IgD-negative memory B cell (primary cell): ENCODE results near the gene FBXL16. TPM values are rescaled to one million over a fixed set of nuclear protein-coding genes. Genes with fewer than 3 reads are reported as not detected.

Source experiments
- H3K27ac Mint-ChIP-seq, 3 donors: one replicate each; pipeline ENCODE4 v1.8.0; 2020 to 2022; ENCODE audit warnings: mild to moderate bottlenecking in 3 of 3, mixed read lengths in 3 of 3, moderate library complexity in 1 of 3
- H3K27me3 Mint-ChIP-seq: one replicate; pipeline ENCODE4 v1.8.0; 2021; ENCODE audit warnings: mixed read lengths
- H3K36me3 Mint-ChIP-seq: one replicate; pipeline ENCODE4 v1.8.0; 2020; ENCODE audit warnings: mild to moderate bottlenecking, mixed read lengths
- H3K4me1 Mint-ChIP-seq, 3 donors: one replicate each; pipeline ENCODE4 v1.8.0; 2020 to 2022; ENCODE audit warnings: mixed read lengths in 3 of 3, mild to moderate bottlenecking in 1 of 3
- H3K4me3 Mint-ChIP-seq, 4 donors: one replicate each; pipeline ENCODE4 v1.8.0; 2020 to 2022; ENCODE audit warnings: mild to moderate bottlenecking in 4 of 4, mixed read lengths in 4 of 4, moderate library complexity in 3 of 4
- H3K9me3 Mint-ChIP-seq, 3 donors: one replicate each; pipeline ENCODE4 v1.8.0; 2020 to 2021; ENCODE audit warnings: mixed read lengths in 3 of 3, mild to moderate bottlenecking in 1 of 3
- polyA plus RNA-seq: library from polyadenylated mRNA; unstranded; fragments of 300-500 nt; fragmentation: Illumina TruSeq; gene quantifications from one replicate; pipeline ENCODE4 v1.2.3, GENCODE V29; 2021

Gene FBXL16
- polyA plus RNA-seq, 1 donor from 2014 or later: 4.4 TPM

DNA sequence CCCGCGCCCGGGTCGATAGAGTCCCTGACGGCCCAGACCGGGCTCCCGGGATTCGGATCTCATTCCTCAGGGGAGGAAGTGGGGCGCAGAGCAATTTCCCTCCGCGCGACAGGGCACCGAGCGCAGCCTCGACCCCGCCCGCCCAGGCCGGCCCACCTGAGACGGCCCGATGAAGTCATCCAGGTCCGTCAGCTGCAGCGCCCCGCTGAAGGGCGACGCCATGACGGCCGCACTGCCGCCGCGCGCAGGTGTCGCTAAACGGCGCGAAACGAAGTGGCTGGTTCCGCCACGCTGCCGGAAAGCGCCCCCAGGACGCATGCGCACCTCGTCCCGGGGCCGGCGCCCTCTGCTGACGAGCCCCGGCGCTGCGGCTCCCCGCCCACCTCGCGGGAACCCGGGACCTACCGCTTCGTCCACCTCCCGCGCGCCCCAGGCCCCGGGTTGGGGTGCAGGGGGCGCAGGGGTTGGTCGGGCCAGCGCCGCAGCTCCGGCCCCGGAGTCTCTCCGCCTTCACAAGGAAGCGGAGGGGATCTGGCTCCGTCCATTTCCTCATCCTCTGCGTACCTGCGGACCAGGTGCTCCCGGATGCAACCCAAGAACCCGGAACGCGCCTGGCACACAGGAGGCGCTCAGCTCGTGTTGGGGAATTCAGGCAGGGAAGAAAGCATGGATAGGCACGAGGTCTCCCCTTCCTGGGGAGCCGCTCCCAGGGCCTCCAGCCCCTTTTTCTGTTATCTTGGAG, 35.3 kb upstream of the FBXL16 start, which contains the start of gene CIAO3:
TSS of gene CIAO3 (minus strand) at position 234 of the 742 bp plus-strand sequence. CDS start at position 222, 12 bp downstream.
- Mint-ChIP-seq H3K36me3 (peaks cover 4% of the 10 kb centered on the region), H3K9me3 (no peaks in the 10 kb centered on the region), H3K4me1 (peaks cover 9 to 16% (median 10%) of the 10 kb centered on the region in 3 donors), H3K27ac (peak within 1 kb of the TSS; percentile 57 to 89 (median 82)), H3K27me3 (no peaks in the 10 kb centered on the region), H3K4me3 (peak within 1 kb of the TSS; percentile 87 to 98 (median 89))

GRCh38 chr16:740459-740763, 34.8 kb upstream of the FBXL16 start:
- Mint-ChIP-seq H3K27ac (peak overlapping the region in 2 of 3 donors; percentile 82 to 89), H3K36me3 (peaks cover 4% of the 10 kb centered on the region), H3K4me1 (peaks cover 9 to 17% (median 10%) of the 10 kb centered on the region in 3 donors), H3K9me3 (no peaks in the 10 kb centered on the region), H3K4me3 (peak overlapping the region; percentile 87 to 98 (median 89)), H3K27me3 (no peaks in the 10 kb centered on the region)

DNA sequence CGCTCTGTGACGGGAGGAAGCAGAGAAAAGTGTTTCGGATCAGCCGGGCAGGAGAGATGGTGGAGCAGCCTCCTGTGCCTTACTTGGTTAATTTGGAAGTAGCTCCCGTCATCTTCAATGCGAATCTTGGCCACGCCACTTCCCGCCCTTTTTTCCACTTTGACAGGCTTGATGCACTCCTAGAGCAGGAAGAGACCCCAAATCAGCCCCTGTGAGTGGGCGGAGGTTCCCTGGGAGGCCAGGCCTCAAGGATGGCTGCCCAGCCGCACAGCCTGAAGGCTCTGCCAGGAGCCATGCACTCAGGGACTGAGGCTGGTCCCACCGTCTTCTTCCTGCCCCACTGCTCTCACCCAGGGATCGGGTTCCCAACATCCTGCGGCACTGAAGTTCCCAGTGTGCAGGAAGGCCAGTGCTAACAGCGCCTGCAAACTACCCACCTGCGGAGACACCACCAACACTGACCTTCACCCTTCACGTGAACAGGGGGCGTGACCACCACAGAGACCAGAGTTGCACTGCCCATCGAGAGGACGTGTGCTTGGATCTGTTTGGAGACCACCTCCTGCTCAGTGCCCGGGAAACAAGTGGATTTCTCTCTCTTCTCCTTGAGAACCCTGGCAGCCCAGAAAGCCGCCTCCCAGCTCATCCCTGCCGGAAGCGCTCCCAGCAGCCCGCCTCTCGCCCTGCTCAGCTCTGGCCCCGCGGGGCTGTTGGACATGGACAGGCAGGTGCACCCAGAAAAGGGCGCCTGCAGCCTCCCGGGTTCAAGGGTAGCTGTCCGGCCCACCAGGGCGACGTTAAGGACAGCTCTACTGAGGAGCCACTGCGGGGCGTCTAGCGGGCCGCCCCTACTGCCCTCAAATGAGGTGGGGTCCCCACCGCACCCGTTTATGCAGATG, 34.2 kb upstream of the FBXL16 start:
- Mint-ChIP-seq H3K36me3 (peaks cover 4% of the 10 kb centered on the region), H3K27me3 (no peaks in the 10 kb centered on the region), H3K4me1 (peaks cover 9 to 17% (median 10%) of the 10 kb centered on the region in 3 donors), H3K9me3 (no peaks in the 10 kb centered on the region), H3K4me3 (peak overlapping the region; percentile 87 to 98 (median 91)), H3K27ac (peak overlapping the region in 2 of 3 donors; percentile 70 to 76)

GRCh38 chr16:736936-737481, 31.4 kb upstream of the FBXL16 start:
- Mint-ChIP-seq H3K27ac (peak overlapping the region in 2 of 3 donors; percentile 96 to 99), H3K27me3 (no peaks in the 10 kb centered on the region), H3K4me3 (peak overlapping the region in 3 of 4 donors; percentile 87 to 98 (median 91)), H3K36me3 (peaks cover 4% of the 10 kb centered on the region), H3K4me1 (peaks cover 9 to 17% (median 10%) of the 10 kb centered on the region in 3 donors), H3K9me3 (no peaks in the 10 kb centered on the region)

DNA sequence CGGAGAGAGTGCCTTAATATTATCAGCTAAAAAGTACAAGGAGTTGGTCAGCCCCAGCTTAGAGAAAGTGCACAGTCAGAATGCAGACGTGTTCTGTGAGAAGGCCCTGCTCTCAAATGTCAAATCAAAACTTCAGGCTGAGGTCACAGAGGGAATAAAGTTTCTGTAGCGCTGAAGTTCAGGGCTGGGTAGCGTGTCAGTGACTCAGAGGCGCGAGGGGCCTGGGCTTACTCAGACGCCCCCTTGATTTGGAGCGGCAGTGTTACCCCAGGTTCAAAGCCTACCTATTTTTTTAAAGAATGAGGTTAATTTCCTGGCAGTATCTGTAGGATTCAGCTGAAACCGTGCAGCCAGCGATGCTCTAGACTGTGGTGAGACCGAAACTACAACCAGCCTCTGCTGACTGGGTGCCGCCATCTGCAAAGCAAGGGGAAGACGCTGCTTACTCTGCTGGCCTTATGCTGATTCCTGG, 30.4 kb upstream of the FBXL16 start:
- Mint-ChIP-seq H3K4me1 (peaks cover 9 to 17% (median 10%) of the 10 kb centered on the region in 3 donors), H3K27me3 (no peaks in the 10 kb centered on the region), H3K4me3 (peak overlapping the region in 2 of 4 donors; percentile 37 to 68), H3K9me3 (no peaks in the 10 kb centered on the region), H3K36me3 (peaks cover 4% of the 10 kb centered on the region), H3K27ac (peak overlapping the region; percentile 55 to 99 (median 63))

GRCh38 chr16:734981-735881, 29.6 kb upstream of the FBXL16 start:
- peak overlapping the region in 2 of 3 donors; percentile 55 to 99 for H3K27ac Mint-ChIP-seq
- H3K9me3 Mint-ChIP-seq: no peaks in the 10 kb centered on the region
- H3K4me3 Mint-ChIP-seq: peak overlapping the region in 3 of 4 donors; percentile 41 to 68 (median 54)
- H3K27me3 Mint-ChIP-seq: no peaks in the 10 kb centered on the region
- peaks cover 4% of the 10 kb centered on the region for H3K36me3 Mint-ChIP-seq
- H3K4me1 Mint-ChIP-seq: peaks cover 9 to 17% (median 10%) of the 10 kb centered on the region in 3 donors

- Mint-ChIP-seq H3K27me3 (no peaks in the 10 kb centered on the region), H3K36me3 (peaks cover 4% of the 10 kb centered on the region), H3K9me3 (no peaks in the 10 kb centered on the region), H3K4me1 (peaks cover 9 to 15% (median 10%) of the 10 kb centered on the region in 3 donors), H3K27ac (peak overlapping the region in 1 of 3 donors; percentile 99), H3K4me3 (no peak overlapping the region)
Measured at GRCh38 chr16:734208-734980, 28.8 kb upstream of the FBXL16 start.

GRCh38 chr16:733382-734207, 28.0 kb upstream of the FBXL16 start:
- peak overlapping the region in 2 of 4 donors; percentile 12 to 58 for H3K4me3 Mint-ChIP-seq
- peaks cover 8 to 12% (median 9%) of the 10 kb centered on the region in 3 donors for H3K4me1 Mint-ChIP-seq
- no peaks in the 10 kb centered on the region for H3K27me3 Mint-ChIP-seq
- peaks cover 4% of the 10 kb centered on the region for H3K36me3 Mint-ChIP-seq
- H3K27ac Mint-ChIP-seq: peak overlapping the region in 1 of 3 donors; percentile 99
- no peaks in the 10 kb centered on the region for H3K9me3 Mint-ChIP-seq

GRCh38 chr16:732936-733335, 27.3 kb upstream of the FBXL16 start:
- Mint-ChIP-seq H3K9me3 (no peaks in the 10 kb centered on the region), H3K36me3 (peaks cover 2% of the 10 kb centered on the region), H3K27me3 (no peaks in the 10 kb centered on the region), H3K4me1 (peaks cover 6 to 9% (median 6%) of the 10 kb centered on the region in 3 donors), H3K27ac (peak overlapping the region in 1 of 3 donors; percentile 56), H3K4me3 (peak overlapping the region in 2 of 4 donors; percentile 12 to 58)

GRCh38 chr16:732332-732731, 26.7 kb upstream of the FBXL16 start:
- H3K4me3 Mint-ChIP-seq: peak overlapping the region in 2 of 4 donors; percentile 58 to 71
- H3K27ac Mint-ChIP-seq: peak overlapping the region in 2 of 3 donors; percentile 39 to 70
- H3K9me3 Mint-ChIP-seq: no peaks in the 10 kb centered on the region
- H3K27me3 Mint-ChIP-seq: no peaks in the 10 kb centered on the region
- H3K4me1 Mint-ChIP-seq: peaks cover under 1 to 8% (median under 1%) of the 10 kb centered on the region in 3 donors
- H3K36me3 Mint-ChIP-seq: peaks cover 2% of the 10 kb centered on the region

DNA sequence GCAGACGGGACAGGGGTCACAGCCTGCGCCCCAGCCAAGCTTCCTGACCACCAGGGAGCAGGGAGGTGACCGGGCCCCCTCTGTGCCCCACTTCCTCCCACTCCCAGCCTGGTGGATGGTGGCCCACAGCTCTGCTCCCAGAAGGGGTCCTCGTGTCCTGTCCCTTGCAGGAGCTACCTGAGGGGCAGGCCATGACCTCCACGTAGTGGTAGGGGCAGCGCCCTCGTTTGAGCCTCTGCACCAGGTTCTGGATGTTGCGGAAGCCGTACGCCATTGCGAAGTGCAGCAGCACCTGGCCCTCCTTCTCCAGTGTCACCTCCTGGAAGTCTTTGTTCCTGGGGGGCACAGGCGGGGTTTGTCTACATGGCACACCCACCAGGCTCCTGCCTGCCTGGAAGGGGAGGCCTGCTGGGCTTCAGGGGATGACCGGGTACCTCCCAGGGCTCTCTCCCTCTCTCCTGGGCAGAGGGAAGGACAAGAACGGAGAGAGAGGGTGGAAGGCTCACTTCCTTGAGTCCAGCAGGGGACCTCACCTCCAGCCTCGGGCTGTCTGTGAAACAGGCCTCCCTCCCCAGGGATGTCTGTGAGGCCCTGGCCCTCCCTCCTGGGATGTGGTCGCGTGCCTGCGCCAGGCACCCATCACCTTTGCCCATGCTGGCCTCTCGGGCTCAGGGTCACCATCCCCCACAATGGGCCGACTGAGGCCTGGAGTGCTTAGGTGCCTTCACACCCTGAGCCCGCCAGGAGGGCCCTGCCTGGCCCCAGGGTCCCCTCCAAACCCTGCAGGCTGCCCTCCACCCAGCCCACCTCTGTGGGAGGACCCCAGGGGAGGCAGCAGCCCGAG, 25.3 kb upstream of the FBXL16 start:
- no peaks in the 10 kb centered on the region for H3K36me3 Mint-ChIP-seq
- no peaks in the 10 kb centered on the region for H3K9me3 Mint-ChIP-seq
- peak overlapping the region in 1 of 4 donors; percentile 32 for H3K4me3 Mint-ChIP-seq
- H3K4me1 Mint-ChIP-seq: peaks cover 0 to under 1% (median 0%) of the 10 kb centered on the region in 3 donors
- no peak overlapping the region for H3K27ac Mint-ChIP-seq
- no peaks in the 10 kb centered on the region for H3K27me3 Mint-ChIP-seq
